ENCODE results near the gene CACNA2D2.

DNA sequence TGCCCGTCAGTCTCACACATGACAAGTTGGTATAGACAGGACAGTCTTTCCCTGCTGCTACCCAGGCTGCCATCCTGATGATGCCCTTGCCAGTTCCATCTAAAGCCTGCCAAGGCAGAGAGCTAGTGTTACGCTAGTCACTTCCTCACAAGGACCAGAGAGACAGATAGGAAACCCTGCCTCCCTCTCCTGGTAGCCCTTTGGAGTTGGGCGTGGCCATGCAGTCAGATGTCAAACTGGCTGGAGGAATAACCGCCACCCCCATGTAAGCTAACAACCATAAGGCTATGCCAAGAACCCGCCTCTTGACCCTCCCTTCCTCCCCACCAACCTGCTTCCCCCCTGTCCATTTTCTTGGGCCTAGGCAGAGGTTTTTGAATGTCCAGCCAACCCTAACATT is 146.9 kb downstream of the CACNA2D2 start:
- TF ChIP-seq CTCF (tag by site-specific recombination; IDR thresholded peaks at IDR 0.05) (no peak), ZNF501 (tag by site-specific recombination; IDR thresholded peaks at IDR 0.05) (no peak), ZNF530 (tag by site-specific recombination; IDR thresholded peaks at IDR 0.05; ENCODE audit: low read depth) (no peak), REPIN1 (tag by site-specific recombination; IDR thresholded peaks at IDR 0.05; ENCODE audit: low read depth) (no peak), ZNF114 (tag by site-specific recombination; IDR thresholded peaks at IDR 0.05) (no peak), MZF1 (tag by site-specific recombination; IDR thresholded peaks at IDR 0.05; ENCODE audit: borderline replicate concordance) (no peak), ZNF555 (tag by site-specific recombination; conservative IDR thresholded peaks at IDR 0.05) (no peak), REST (tag by site-specific recombination; IDR thresholded peaks at IDR 0.05) (no peak)
- TF ChIP-seq, protein P1, sequence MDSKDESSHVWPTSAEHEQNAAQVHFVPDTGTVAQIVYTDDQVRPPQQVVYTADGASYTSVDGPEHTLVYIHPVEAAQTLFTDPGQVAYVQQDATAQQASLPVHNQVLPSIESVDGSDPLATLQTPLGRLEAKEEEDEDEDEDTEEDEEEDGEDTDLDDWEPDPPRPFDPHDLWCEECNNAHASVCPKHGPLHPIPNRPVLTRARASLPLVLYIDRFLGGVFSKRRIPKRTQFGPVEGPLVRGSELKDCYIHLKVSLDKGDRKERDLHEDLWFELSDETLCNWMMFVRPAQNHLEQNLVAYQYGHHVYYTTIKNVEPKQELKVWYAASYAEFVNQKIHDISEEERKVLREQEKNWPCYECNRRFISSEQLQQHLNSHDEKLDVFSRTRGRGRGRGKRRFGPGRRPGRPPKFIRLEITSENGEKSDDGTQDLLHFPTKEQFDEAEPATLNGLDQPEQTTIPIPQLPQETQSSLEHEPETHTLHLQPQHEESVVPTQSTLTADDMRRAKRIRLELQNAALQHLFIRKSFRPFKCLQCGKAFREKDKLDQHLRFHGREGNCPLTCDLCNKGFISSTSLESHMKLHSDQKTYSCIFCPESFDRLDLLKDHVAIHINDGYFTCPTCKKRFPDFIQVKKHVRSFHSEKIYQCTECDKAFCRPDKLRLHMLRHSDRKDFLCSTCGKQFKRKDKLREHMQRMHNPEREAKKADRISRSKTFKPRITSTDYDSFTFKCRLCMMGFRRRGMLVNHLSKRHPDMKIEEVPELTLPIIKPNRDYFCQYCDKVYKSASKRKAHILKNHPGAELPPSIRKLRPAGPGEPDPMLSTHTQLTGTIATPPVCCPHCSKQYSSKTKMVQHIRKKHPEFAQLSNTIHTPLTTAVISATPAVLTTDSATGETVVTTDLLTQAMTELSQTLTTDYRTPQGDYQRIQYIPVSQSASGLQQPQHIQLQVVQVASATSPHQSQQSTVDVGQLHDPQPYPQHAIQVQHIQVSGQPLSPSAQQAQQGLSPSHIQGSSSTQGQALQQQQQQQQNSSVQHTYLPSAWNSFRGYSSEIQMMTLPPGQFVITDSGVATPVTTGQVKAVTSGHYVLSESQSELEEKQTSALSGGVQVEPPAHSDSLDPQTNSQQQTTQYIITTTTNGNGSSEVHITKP (tag by site-specific recombination; IDR thresholded peaks at IDR 0.05) = no peak

Measured in HEK293 (cell line).